GM12878 (cell line): Measurements from ENCODE around the gene SOX6. TPM values are rescaled to one million over a fixed set of nuclear protein-coding genes. Genes with fewer than 3 reads are reported as not detected.

Experiments used
- ATAC-seq: fragments of 200-7000 bp; cut with Tn5 transposase; 3 replicates; pipeline ENCODE4 v1.9.1; 2020; ENCODE audit warnings: mild to moderate bottlenecking, moderate library complexity
- BruUV-seq: library from RNA; stranded (reverse); fragments of 400-500 nt; replicated peaks from 2 replicates; lab custom pipeline; 2021; lab: Mats Ljungman, UMichigan
- CTCF ChIA-PET: fragments of 300-600 bp; sonication (Branson Sonifier 250); formaldehyde crosslinking; extraction: SDS; loops from one replicate; lab custom pipeline; 2021; ENCODE audit warnings: inconsistent platforms; lab: Yijun Ruan, JAX
- POLR2A ChIA-PET: fragments of 350-600 bp; formaldehyde crosslinking; extraction: SDS; loops from one replicate; lab custom pipeline; 2021; ENCODE audit warnings: inconsistent platforms; lab: Charles Lee
- RAD21 ChIA-PET: fragments of 300-600 bp; sonication (Branson Sonifier 250); formaldehyde crosslinking; loops from one replicate; lab custom pipeline; 2023; ENCODE audit warnings: antibody characterized with exemption; ENCODE audit not compliant: unreplicated experiment; lab: Charles Lee
- SMC1A ChIA-PET: fragments of 300-600 bp; sonication (Branson Sonifier 250); formaldehyde crosslinking; loops from one replicate; lab custom pipeline; 2023; ENCODE audit not compliant: unreplicated experiment, uncharacterized antibody; lab: Charles Lee
- DNase-seq: peaks from one replicate; pipeline ENCODE4 v3.0.0-alpha.2; 2011; ENCODE audit warnings: low read depth, low spot score
- FAIRE-seq: peaks from 3 replicates; lab custom pipeline; 2011; peaks lifted over from hg19 to GRCh38; lab: Jason Lieb, UNC
- H2AFZ ChIP-seq: 2 replicates; pipeline ENCODE4 v1.6.0; 2011; ENCODE audit warnings: low read depth, low read length, control low read depth; ENCODE audit not compliant: control insufficient read depth
- H3K27ac ChIP-seq: 2 replicates; pipeline ENCODE4 v1.5.1; 2011; ENCODE audit warnings: control low read depth; ENCODE audit not compliant: control insufficient read depth, insufficient read depth
- H3K27me3 ChIP-seq, 2 experiments: replicated peaks in 1 of 2; 2 replicates each; pipeline versions ENCODE4 v1.6.0 to v1.6.1; 2011; ENCODE audit warnings: low read length in 1 of 2; ENCODE audit not compliant: control insufficient read depth in 2 of 2, insufficient read depth in 2 of 2
- H3K36me3 ChIP-seq, 2 experiments: 2 replicates each; pipeline ENCODE4 v1.5.1; 2011; ENCODE audit warnings: low read length in 1 of 2; ENCODE audit not compliant: control insufficient read depth in 2 of 2, insufficient read depth in 2 of 2
- H3K4me1 ChIP-seq: 2 replicates; pipeline ENCODE4 v1.6.1; 2011; ENCODE audit warnings: mild to moderate bottlenecking, low read length, moderate library complexity, mixed read lengths; ENCODE audit not compliant: control insufficient read depth, insufficient read depth
- H3K4me2 ChIP-seq: 2 replicates; pipeline ENCODE4 v1.6.0; 2011; ENCODE audit warnings: control low read depth; ENCODE audit not compliant: control insufficient read depth, insufficient read depth
- H3K4me3 ChIP-seq: fragments of 200-600 bp; sonication (generic); 2 replicates; pipeline ENCODE4 v1.5.1; 2016
- H3K79me2 ChIP-seq: 2 replicates; pipeline ENCODE4 v1.6.0; 2011; ENCODE audit warnings: low read length; ENCODE audit not compliant: control insufficient read depth, insufficient read depth
- H3K9ac ChIP-seq: 2 replicates; pipeline ENCODE4 v1.8.0; 2011; ENCODE audit warnings: low read length, control low read depth, mixed read lengths; ENCODE audit not compliant: control insufficient read depth, insufficient read depth
- H3K9me3 ChIP-seq: replicated peaks from 3 replicates; pipeline ENCODE4 v1.5.1; 2011; ENCODE audit warnings: mild to moderate bottlenecking, low read length; ENCODE audit not compliant: control insufficient read depth, insufficient read depth
- H4K20me1 ChIP-seq: 2 replicates; pipeline ENCODE4 v1.6.0; 2011; ENCODE audit not compliant: control insufficient read depth, insufficient read depth
- CHD2 ChIP-seq: IDR thresholded peaks from 2 replicates; pipeline ENCODE4 v1.6.1; 2011; ENCODE audit warnings: low read depth, low read length, improper control_type of control experiment, borderline replicate concordance
- CREB1 ChIP-seq: IDR thresholded peaks from 2 replicates; pipeline ENCODE4 v1.6.1; 2012; ENCODE audit warnings: low read depth, mild to moderate bottlenecking, inconsistent platforms
- DPF2 ChIP-seq: fragments of 450-650 bp; IDR thresholded peaks from 2 replicates; pipeline ENCODE4 v1.6.1; 2017; ENCODE audit warnings: mild to moderate bottlenecking
- MYC ChIP-seq: IDR thresholded peaks from 2 replicates; pipeline ENCODE4 v1.6.1; 2011; ENCODE audit warnings: mild to moderate bottlenecking, low read length, moderate library complexity, inconsistent platforms; ENCODE audit not compliant: insufficient read depth, insufficient replicate concordance, insufficient read length, severe bottlenecking
- PAX8 ChIP-seq: fragments of 450-650 bp; IDR thresholded peaks from 2 replicates; pipeline ENCODE4 v1.6.1; 2017; ENCODE audit warnings: mild to moderate bottlenecking, moderate library complexity
- PRDM15 ChIP-seq: fragments of 450-650 bp; formaldehyde crosslinking; IDR thresholded peaks from 2 replicates; pipeline ENCODE4 v1.4.0; 2020; ENCODE audit warnings: mild to moderate bottlenecking, moderate library complexity
- SREBF1 ChIP-seq: IDR thresholded peaks from 2 replicates; pipeline ENCODE4 v1.6.1; 2012; ENCODE audit warnings: mild to moderate bottlenecking, low read length
- SREBF2 ChIP-seq: IDR thresholded peaks from 2 replicates; pipeline ENCODE4 v1.6.1; 2012; ENCODE audit warnings: mild to moderate bottlenecking, low read length
- ZSCAN29 ChIP-seq: fragments of 450-650 bp; IDR thresholded peaks from 2 replicates; pipeline ENCODE4 v1.6.1; 2017; ENCODE audit warnings: mild to moderate bottlenecking, moderate library complexity
- WGBS: methylation state at CpG from one replicate; pipeline ENCODE4 v1.1.6; 2016; ENCODE audit warnings: low lambda C conversion rate; ENCODE audit not compliant: insufficient replicate concordance, insufficient coverage; ENCODE audit errors: missing lambda C conversion rate; 5-methylcytosine and 5-hydroxymethylcytosine counted together
- in situ Hi-C: fragments of 300-500 bp; cut with MboI; formaldehyde crosslinking; loops from 9 replicates; pipeline ENCODE4 v1.14.3; 2018; ENCODE audit warnings: mixed read lengths
- intact Hi-C: fragments of 100-400 bp; cut with micrococcal nuclease; formaldehyde crosslinking; loops from one replicate; pipeline ENCODE4 v1.14.2; 2022; ENCODE audit not compliant: unreplicated experiment
- polyA plus RNA-seq, 11 experiments: library from polyadenylated mRNA; depleted of rRNA in 4 of 11; unstranded in 6 of 11; stranded (reverse) in 5 of 11; fragments of >200 nt; fragmentation: Nextera tagmentation in 4 of 11; fragmentation: Illumina TruSeq in 1 of 11; extraction: Ambion mirVana in 4 of 11; extraction: Trizol in 1 of 11; gene quantifications; 1 replicate in 1 of 11; 2 replicates in 10 of 11; pipeline versions ENCODE4 v1.2.1 to v1.2.3, GENCODE V29; 2011 to 2016; ENCODE audit warnings: inconsistent platforms in 2 of 11, missing spikeins in 2 of 11, low read depth in 1 of 11
- total RNA-seq, 4 experiments: library from RNA; depleted of rRNA in 3 of 4; stranded (reverse); fragments of >200 nt in 3 of 4; fragmentation: Illumina TruSeq in 1 of 4; extraction: Trizol in 1 of 4; gene quantifications; 2 replicates each; pipeline versions ENCODE4 v1.2.1 to v1.2.3, GENCODE V29; 2013 to 2021

SOX6 gene
- total and polyA plus RNA-seq, 10 of the 15 experiments (the other 5 are each of a cell fraction or from before 2014, with no cell fraction given): 0.03 to 0.71 (median 0.29) TPM; not detected in 4

- no peak for FAIRE-seq
- intact Hi-C loops (no loop called here), in situ Hi-C loops (no loop called here)
- BruUV-seq: no TSS peak
- Histone ChIP-seq H3K4me3 (no peak overlapping the region), H3K4me2 (no peak overlapping the region), H3K27me3 (no peaks in the 10 kb centered on the region), H3K9ac (no peak overlapping the region), H2AFZ (no peak overlapping the region), H3K27ac (no peak overlapping the region), H3K4me1 (no peaks in the 10 kb centered on the region), H3K36me3 (no peaks in the 10 kb centered on the region), H4K20me1 (no peaks in the 10 kb centered on the region), H3K79me2 (no peaks in the 10 kb centered on the region), H3K9me3 (no peaks in the 10 kb centered on the region)
- WGBS: 13% methylated on average over 3 of the region's 3 CpGs
- POLR2A ChIA-PET: no interaction called here
- SMC1A ChIA-PET: no interaction called here
- CTCF ChIA-PET: no interaction called here
- no peak for ATAC-seq
- no peak for DNase-seq
- RAD21 ChIA-PET: no interaction called here
- no peak for TF ChIP-seq SREBF2
- TF ChIP-seq PRDM15 (CRISPR knock-in tag): no peak
- no peak for TF ChIP-seq SREBF1
- TF ChIP-seq DPF2: no peak
- TF ChIP-seq CREB1: no peak
- TF ChIP-seq MYC: no peak
- TF ChIP-seq PAX8: no peak
- TF ChIP-seq CHD2: no peak
- TF ChIP-seq ZSCAN29: no peak
Observed at GRCh38 chr11:16124390-16124789, 232.0 kb downstream of the SOX6 start.
